Osteoblast (primary cell): ENCODE data around the gene KLHL17. TPM values are rescaled to one million over a fixed set of nuclear protein-coding genes. Genes with fewer than 3 reads are reported as not detected.

Experiments used
- DNase-seq: peaks from one replicate; pipeline ENCODE4 v3.0.0; 2011; ENCODE audit warnings: low spot score, mixed read lengths; ENCODE audit not compliant: insufficient read length; ENCODE audit errors: missing footprints
- H2AFZ ChIP-seq: 2 replicates; pipeline ENCODE4 v1.6.0; 2011; ENCODE audit warnings: mild to moderate bottlenecking, low read length
- H3K27ac ChIP-seq: 2 replicates; pipeline ENCODE4 v1.5.1; 2011; ENCODE audit warnings: mild to moderate bottlenecking, low read depth, low read length, moderate library complexity
- H3K27me3 ChIP-seq: 2 replicates; pipeline ENCODE4 v1.6.0; 2012; ENCODE audit warnings: mild to moderate bottlenecking, control low read depth, inconsistent platforms, low read length, moderate library complexity; ENCODE audit not compliant: insufficient read depth
- H3K36me3 ChIP-seq: 2 replicates; pipeline ENCODE4 v1.5.1; 2011; ENCODE audit warnings: mild to moderate bottlenecking, low read length, control low read depth, moderate library complexity; ENCODE audit not compliant: insufficient read depth
- H3K4me1 ChIP-seq: 2 replicates; pipeline ENCODE4 v1.5.1; 2011; ENCODE audit warnings: mild to moderate bottlenecking, low read length, control low read depth, moderate library complexity; ENCODE audit not compliant: insufficient read depth
- H3K4me2 ChIP-seq: 2 replicates; pipeline ENCODE4 v1.6.0; 2011; ENCODE audit warnings: mild to moderate bottlenecking, low read length; ENCODE audit not compliant: insufficient read depth
- H3K4me3 ChIP-seq: fragments of 200-600 bp; sonication (generic); 3 replicates; pipeline ENCODE4 v1.5.1; 2012; ENCODE audit warnings: mild to moderate bottlenecking, low read length, inconsistent platforms; ENCODE audit not compliant: insufficient read depth
- H3K79me2 ChIP-seq: 2 replicates; pipeline ENCODE4 v1.6.0; 2012; ENCODE audit warnings: mild to moderate bottlenecking, low read length, control low read depth, inconsistent platforms; ENCODE audit not compliant: insufficient read depth
- H3K9me3 ChIP-seq: 2 replicates; pipeline ENCODE4 v1.5.1; 2011; ENCODE audit warnings: low read depth, low read length, control low read depth
- H4K20me1 ChIP-seq: 2 replicates; pipeline ENCODE4 v1.6.0; 2012; ENCODE audit warnings: mild to moderate bottlenecking, low read length, control low read depth; ENCODE audit not compliant: insufficient read depth
- CTCF ChIP-seq: IDR thresholded peaks from 2 replicates; pipeline ENCODE4 v1.5.1; 2011; ENCODE audit warnings: mild to moderate bottlenecking, low read depth, low read length, moderate library complexity; ENCODE audit errors: extremely low read depth
- total RNA-seq: library from RNA; depleted of rRNA; stranded (reverse); fragments of >200 nt; gene quantifications from 2 replicates; pipeline ENCODE4 v1.2.3, GENCODE V29; 2012

KLHL17 gene
- total RNA-seq, 1 donor, result 5.4 TPM

- Histone ChIP-seq H3K79me2 (no peaks in the 10 kb centered on the region), H3K27ac (no peak overlapping the region), H3K4me3 (no peak overlapping the region), H2AFZ (no peak overlapping the region), H4K20me1 (peaks cover 3% of the 10 kb centered on the region), H3K9me3 (no peaks in the 10 kb centered on the region), H3K36me3 (no peaks in the 10 kb centered on the region), H3K4me2 (no peak overlapping the region), H3K4me1 (peaks cover 11% of the 10 kb centered on the region), H3K27me3 (peaks cover 65% of the 10 kb centered on the region)
- TF ChIP-seq CTCF, result no peak
- DNase-seq, result peak; percentile 89
These were observed 44.9 kb upstream of the KLHL17 start for GRCh38 chr1:915295-916172.

- Histone ChIP-seq H3K4me2 (no peak overlapping the region), H3K27ac (no peak overlapping the region), H3K36me3 (no peaks in the 10 kb centered on the region), H3K4me1 (peaks cover 12% of the 10 kb centered on the region), H3K27me3 (peaks cover 65% of the 10 kb centered on the region), H3K4me3 (no peak overlapping the region), H3K9me3 (no peaks in the 10 kb centered on the region), H4K20me1 (peaks cover 8% of the 10 kb centered on the region), H2AFZ (no peak overlapping the region), H3K79me2 (no peaks in the 10 kb centered on the region)
- DNase-seq, result peak; percentile 61
- TF ChIP-seq CTCF, result no peak
These were observed 44.0 kb upstream of the KLHL17 start for GRCh38 chr1:916173-917075.

GRCh38 chr1:917076-917459, 43.3 kb upstream of the KLHL17 start:
- H3K27ac ChIP-seq, result no peak overlapping the region
- no peak for DNase-seq
- no peaks in the 10 kb centered on the region for H3K9me3 ChIP-seq
- H3K36me3 ChIP-seq, result no peaks in the 10 kb centered on the region
- no peak overlapping the region for H2AFZ ChIP-seq
- H3K27me3 ChIP-seq, result peaks cover 65% of the 10 kb centered on the region
- no peak overlapping the region for H3K4me2 ChIP-seq
- no peaks in the 10 kb centered on the region for H3K79me2 ChIP-seq
- no peak overlapping the region for H3K4me3 ChIP-seq
- TF ChIP-seq CTCF, result no peak
- H4K20me1 ChIP-seq, result peaks cover 12% of the 10 kb centered on the region
- H3K4me1 ChIP-seq, result peaks cover 16% of the 10 kb centered on the region
